K562 (cell line): Measurements from ENCODE around the gene YES1. TPM values are rescaled to one million over a fixed set of nuclear protein-coding genes. Genes with fewer than 3 reads are reported as not detected.
A peak's percentile ranks its signal among the peaks of the same experiment; 100 is the strongest.

Experiments
- ARID3A ChIP-seq: IDR thresholded peaks from 2 replicates; pipeline ENCODE4 v1.6.1; 2012; ENCODE audit warnings: low read depth, low read length, improper control_type of control experiment, borderline replicate concordance
- DMBX1 ChIP-seq: fragments of 250-450 bp; sonication (Bioruptor Pico); IDR thresholded peaks from 2 replicates; pipeline ENCODE4 v1.8.0; 2022; ENCODE audit warnings: inconsistent platforms, mild to moderate bottlenecking, moderate library complexity, borderline replicate concordance
- HLTF ChIP-seq: fragments of 450-650 bp; IDR thresholded peaks from 2 replicates; pipeline ENCODE4 v1.6.1; 2016
- MEIS2 ChIP-seq: fragments of 450-650 bp; IDR thresholded peaks from 2 replicates; pipeline ENCODE4 v1.6.1; 2014; ENCODE audit warnings: mild to moderate bottlenecking; ENCODE audit not compliant: partially characterized antibody
- PHF8 ChIP-seq: fragments of 200-600 bp; sonication (generic); IDR thresholded peaks from 2 replicates; pipeline ENCODE4 v1.6.1; 2012; ENCODE audit warnings: mixed run types, mild to moderate bottlenecking, inconsistent platforms, low read length, moderate library complexity, borderline replicate concordance
- SMARCA5 ChIP-seq: fragments of 450-650 bp; IDR thresholded peaks from 2 replicates; pipeline ENCODE4 v1.6.1; 2016
- SPI1 ChIP-seq: IDR thresholded peaks from 2 replicates; pipeline ENCODE4 v1.6.1; 2011; ENCODE audit warnings: low read depth, low read length, control low read depth, borderline replicate concordance
- ZBTB33 ChIP-seq: sonication (generic); formaldehyde crosslinking; IDR thresholded peaks from 2 replicates; pipeline ENCODE4 v1.8.1; 2023; ENCODE audit warnings: mild to moderate bottlenecking, missing genetic modification reagents
- ZNF175 ChIP-seq: fragments of 200-800 bp; sonication (Bioruptor generic); IDR thresholded peaks from 2 replicates; pipeline ENCODE4 v1.6.1; 2016; ENCODE audit warnings: low read depth, mild to moderate bottlenecking, missing genetic modification characterization, missing compliant biosample characterization
- ZNF311 ChIP-seq: fragments of 250-450 bp; sonication (Bioruptor Pico); IDR thresholded peaks from 2 replicates; pipeline ENCODE4 v1.4.0; 2020; ENCODE audit warnings: mild to moderate bottlenecking, moderate library complexity
- ZNF384 ChIP-seq: IDR thresholded peaks from 2 replicates; pipeline ENCODE4 v1.6.1; 2012; ENCODE audit warnings: low read depth, low read length, improper control_type of control experiment
- ZNF395 ChIP-seq: fragments of 200-800 bp; sonication (Bioruptor generic); IDR thresholded peaks from 2 replicates; pipeline ENCODE4 v1.6.1; 2017; ENCODE audit warnings: missing genetic modification characterization, missing compliant biosample characterization
- ZNF584 ChIP-seq: fragments of 200-800 bp; sonication (Bioruptor generic); IDR thresholded peaks from 2 replicates; pipeline ENCODE4 v1.6.1; 2016; ENCODE audit warnings: low read depth, mild to moderate bottlenecking, missing genetic modification characterization, missing compliant biosample characterization
- polyA plus RNA-seq, 8 experiments: library from polyadenylated mRNA; depleted of rRNA in 4 of 8; stranded (reverse) in 5 of 8; unstranded in 3 of 8; fragments of >200 nt; fragmentation: Nextera tagmentation in 2 of 8; fragmentation: Illumina TruSeq in 1 of 8; extraction: Ambion mirVana in 2 of 8; extraction: Trizol in 1 of 8; gene quantifications; 2 replicates each; pipeline versions ENCODE4 v1.2.1 to v1.2.3, GENCODE V29; 2011 to 2014; ENCODE audit warnings: inconsistent platforms in 1 of 8, missing spikeins in 1 of 8
- total RNA-seq, 7 experiments: library from RNA; depleted of rRNA in 6 of 7; stranded (reverse); fragments of >200 nt in 6 of 7; fragmentation: Illumina TruSeq in 2 of 7; extraction: Trizol in 2 of 7; gene quantifications; 2 replicates each; pipeline versions ENCODE4 v1.2.1 to v1.2.3, GENCODE V29; 2011 to 2021; ENCODE audit warnings: low replicate concordance in 1 of 7

YES1 gene
- total and polyA plus RNA-seq, 9 of the 15 experiments (the other 6 are each of a cell fraction or from before 2014, with no cell fraction given), result 37.2 to 115 (median 77.7) TPM

- peak; percentile 11; the same call in 1 of the 2 replicates for TF ChIP-seq ARID3A
- no peak for TF ChIP-seq HLTF
- 0 out of 2 replicates have a peak, but pooled peaks have one; percentile 51 for TF ChIP-seq ZNF175 (CRISPR knock-in tag)
- peak; percentile 26; the same call in 1 of the 2 replicates for TF ChIP-seq SMARCA5
- no peak for TF ChIP-seq PHF8
- TF ChIP-seq DMBX1 (CRISPR knock-in tag), result peak; percentile 79
- no peak; the same call in 1 of the 2 replicates for TF ChIP-seq ZBTB33 (CRISPR knock-in tag)
- peak; percentile 43; the same call in 1 of the 2 replicates for TF ChIP-seq ZNF311 (CRISPR knock-in tag)
- peak; percentile 75 for TF ChIP-seq ZNF384
- peak; percentile 82 for TF ChIP-seq ZNF584 (CRISPR knock-in tag)
- TF ChIP-seq SPI1, result peak; percentile 89
- peak; percentile 18 for TF ChIP-seq MEIS2
- 0 out of 2 replicates have a peak, but pooled peaks have one; percentile 13 for TF ChIP-seq ZNF395
These were observed 18.4 kb upstream of the YES1 start (continued) for GRCh38 chr18:830315-830901.
